NCI-H446 treated with DMSO at 0.1 percent for 48 hours (cell line): ENCODE measurements around the gene ZNF552.
"Not testable (repeated sequence)": the region's sequence is repeated elsewhere in the genome, so short reads cannot be mapped to it uniquely, and the experiment has no call there.

Experiments
- DNase-seq: peaks from one replicate; lab custom pipeline; 2025; lab: John Stamatoyannopoulos, UW

ZNF552 gene

DNA sequence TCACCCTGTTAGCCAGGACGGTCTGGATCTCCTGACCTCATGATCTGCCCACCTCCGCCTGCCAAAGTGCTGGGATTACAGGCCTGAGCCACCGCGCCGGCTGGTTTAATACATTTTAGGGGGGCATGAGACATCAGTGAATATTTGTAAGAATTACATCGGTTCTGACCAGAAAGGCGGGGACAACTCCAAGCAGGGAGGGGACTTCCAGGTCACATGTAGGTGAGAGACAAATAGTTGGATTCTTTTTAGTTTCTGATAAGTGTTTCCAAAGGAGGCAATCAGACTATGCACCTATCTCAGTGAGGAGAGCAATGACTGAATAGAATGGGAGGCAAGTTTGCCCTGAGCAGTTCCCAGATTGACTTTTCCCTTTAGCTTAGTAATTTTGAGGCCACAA is 3.7 kb upstream of the ZNF552 start:
- no peak for DNase-seq

DNA sequence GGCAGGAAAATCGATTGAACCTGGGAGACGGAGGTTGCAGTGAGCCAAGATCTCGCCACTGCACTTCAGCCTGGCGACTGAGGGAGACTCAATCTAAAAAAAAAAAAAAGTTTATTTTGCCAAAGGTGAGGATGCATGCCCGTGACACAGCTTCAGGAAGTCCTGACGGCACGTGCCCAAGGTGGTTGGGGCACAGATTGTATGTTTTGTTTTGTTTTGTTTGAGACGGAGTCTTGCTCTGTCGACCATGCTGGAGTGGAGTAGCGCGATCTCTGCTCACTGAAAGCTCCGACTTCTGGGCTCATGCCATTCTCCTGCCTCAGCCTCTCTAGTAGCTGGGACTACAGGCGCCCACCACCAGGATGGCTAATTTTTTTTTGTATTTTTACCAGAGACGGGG is 3.3 kb upstream of the ZNF552 start:
- no peak for DNase-seq

DNA sequence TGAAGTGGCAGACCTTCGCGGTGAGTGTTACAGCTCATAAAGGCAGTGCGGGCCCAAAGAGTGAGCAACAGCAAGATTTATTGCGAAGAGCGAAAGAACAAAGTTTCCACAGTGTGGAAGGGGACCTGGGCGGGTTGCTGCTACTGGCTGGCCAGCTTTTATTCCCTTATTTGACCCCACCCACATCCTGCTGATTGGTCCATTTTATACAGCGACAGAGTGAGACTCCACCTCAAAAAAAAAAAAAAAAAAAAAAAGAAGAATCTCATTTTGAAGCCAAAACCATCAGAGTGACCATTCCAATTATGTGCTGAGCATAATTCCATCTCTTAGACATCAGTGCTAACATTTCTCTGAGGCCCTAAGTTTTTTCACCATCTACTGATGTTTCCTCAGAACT is 1.9 kb upstream of the ZNF552 start:
- DNase-seq: no peak

DNA sequence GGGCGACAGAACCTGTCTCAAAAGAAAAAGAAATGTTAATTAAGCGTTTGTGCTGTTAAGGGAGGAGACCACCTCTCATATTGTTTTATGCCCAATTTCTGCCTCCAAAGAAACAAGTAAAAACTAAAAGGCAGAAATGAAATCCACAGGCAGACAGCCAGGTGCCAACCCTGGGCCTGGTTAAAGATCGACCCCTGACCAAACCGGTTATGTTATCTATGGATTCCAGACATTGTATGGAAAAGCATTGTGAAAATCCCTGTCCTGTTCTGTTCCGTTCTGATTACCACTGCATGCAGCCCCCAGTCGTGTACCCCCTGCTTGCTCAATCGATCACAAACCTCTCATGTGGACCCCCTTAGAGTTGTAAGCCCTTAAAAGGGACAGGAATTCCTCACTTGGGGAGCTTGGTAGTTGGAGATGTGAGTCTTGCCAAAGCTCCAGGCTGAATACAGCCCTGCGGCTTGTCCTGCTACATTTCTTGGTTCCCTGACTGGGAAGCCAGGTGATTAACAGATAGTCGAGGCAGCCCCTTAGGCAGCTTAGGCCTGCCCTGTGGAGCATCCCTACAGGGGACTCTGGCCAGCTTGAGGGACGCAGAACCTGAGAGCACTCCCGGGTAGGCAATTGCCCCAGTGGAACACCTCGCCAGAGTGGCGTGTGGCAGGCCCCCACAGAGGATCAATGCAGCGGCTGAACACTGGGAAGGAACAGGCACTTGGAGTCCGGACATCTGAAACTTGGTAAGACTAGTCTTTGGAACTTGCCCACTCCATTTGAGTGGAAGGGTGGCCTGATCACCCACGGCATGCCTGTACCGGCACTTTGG is 748 bp upstream of the ZNF552 start:
- no peak for DNase-seq

DNA sequence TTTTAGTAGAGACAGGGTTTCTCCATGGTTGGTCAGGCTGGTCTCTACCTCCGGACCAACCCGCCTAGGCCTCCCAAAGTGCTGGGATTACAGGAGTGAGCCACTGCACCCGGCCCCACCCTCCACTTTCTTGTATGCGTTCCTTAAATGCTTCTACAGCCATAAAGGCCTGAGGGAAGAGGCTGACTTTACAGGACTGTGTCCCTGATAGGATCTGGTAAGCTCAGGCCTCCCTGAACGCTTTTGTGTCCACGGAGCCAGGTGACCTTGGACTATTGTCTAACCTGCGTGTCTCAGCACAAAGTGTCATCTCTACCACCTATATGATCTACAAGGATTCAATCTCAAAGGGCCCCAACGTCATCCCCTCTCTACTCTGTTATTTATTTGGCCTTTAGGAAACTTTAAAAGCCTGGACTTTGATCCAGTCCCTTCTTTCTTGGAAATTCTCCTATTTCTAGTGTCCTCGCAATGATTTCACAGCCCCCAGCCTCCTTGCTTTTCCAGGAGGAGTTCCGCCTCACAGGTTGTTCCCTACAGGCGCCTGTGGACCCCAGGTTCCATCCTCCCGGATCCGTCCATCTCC is 701 bp downstream of the ZNF552 start:
- DNase-seq: no peak

DNA sequence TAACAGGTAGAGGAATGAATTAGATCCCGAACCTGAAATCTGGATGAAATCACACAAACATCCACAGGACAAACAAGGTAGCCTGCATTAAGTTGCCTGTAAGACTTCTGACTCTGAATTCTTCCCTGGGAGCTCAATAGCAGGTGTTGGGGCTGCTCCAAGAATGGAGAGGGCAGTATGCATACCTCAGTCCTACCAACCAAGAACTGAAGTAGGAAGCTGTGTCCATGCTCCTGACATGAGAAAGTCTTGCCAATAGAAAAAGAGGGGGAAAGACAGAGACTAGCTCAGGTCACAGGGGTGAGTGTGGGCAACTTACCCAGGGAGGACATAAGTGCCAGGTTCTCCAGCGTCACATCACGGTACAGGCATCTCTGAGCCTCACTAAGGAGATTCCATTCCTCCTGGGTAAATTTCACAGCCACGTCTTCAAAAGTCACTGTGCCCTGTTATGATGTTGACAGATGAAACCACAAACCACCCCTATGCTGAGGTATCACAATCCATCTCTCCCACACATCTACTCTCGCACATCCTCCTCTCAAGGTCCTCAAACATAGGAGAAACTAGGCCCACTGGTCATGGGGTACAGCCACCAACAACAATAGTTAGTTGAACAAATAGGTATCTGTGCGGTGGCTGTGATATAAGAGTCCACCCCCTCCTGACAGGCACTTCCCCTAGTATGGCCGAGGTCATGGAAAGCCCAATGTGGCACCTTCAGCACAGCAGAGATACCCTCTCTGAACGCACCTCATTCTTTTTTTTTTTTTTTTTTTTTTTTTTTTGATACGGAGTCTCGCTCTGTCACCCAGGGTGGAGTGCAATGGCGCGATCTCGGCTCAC is 1.5 kb downstream of the ZNF552 start:
- not testable (repeated sequence) for DNase-seq

DNA sequence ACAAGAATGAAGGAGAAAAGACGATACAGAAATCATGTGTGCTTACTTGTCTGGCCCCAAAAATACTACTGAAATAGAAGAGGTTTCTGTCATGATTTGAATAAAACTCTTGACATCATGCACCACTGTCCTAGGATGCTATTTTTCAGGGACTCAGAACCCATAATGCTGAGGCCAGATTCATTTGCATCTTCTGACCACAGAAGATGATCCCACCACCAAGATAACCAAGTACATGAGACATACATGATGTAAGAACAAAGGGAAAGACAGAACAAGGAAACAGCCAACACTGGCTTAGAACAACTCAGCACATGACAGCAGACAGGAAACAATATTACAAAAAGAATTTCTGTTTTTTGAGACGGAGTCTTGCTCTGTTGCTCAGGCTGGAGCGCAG is 2.5 kb downstream of the ZNF552 start:
- no peak for DNase-seq

DNA sequence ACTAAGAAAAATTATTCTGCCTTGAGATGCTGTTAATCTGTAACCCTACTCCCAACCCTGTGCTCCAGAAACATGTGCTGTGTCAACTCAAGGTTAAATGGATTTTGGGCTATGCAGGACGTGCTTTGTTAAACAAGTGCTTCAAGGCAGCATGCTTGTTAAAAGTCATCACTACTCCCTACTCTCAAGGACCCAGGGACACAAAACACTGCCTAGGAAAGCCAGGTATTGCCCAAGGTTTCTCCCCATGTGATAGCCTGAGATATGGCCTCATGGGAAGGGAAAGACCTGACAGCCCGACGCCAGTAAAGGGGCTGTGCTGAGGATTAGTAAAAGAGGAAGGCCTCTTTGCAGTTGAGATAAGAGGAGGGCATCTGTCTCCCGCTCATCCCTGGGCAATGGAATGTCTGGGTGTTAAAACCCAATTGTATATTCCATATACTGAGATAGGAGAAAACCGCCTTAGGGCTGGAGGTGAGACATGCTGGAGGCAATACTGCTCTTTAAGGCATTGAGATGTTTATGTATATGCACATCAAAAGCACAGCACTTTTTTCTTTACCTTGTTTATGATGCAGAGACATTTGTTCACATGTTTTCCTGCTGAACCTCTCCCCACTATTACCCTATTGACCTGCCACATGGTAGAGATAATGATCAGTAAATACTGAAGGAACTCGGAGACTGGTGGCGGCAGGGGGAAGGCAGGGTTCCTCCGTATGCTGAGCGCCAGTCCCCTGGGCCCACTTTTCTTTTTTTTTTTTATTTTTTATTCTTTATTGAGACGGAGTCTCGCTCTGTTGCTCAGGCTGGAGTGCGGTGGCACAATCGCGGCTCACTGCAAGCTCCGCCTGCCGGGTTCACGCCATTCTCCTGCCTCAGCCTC is 4.1 kb downstream of the ZNF552 start:
- not testable (repeated sequence) for DNase-seq

DNA sequence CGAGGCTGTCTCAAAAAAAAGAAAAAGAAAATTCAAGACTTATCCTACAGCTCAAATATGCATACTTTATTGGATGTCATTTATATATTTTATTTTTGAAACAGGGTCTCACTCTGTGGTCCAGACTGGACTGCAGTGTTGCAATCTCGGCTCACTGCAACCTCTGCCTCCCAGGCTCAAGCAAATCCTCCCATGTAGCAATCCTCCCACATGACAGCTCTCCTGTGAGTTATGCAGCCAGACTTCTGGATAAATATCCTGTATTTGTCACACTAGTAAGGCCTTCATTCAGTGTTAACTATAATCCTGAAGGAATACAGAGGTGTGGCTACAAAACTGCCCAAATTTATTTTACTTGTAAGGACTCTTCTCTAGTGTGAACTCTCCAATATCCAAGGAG is 7.2 kb downstream of the ZNF552 start:
- DNase-seq: no peak

DNA sequence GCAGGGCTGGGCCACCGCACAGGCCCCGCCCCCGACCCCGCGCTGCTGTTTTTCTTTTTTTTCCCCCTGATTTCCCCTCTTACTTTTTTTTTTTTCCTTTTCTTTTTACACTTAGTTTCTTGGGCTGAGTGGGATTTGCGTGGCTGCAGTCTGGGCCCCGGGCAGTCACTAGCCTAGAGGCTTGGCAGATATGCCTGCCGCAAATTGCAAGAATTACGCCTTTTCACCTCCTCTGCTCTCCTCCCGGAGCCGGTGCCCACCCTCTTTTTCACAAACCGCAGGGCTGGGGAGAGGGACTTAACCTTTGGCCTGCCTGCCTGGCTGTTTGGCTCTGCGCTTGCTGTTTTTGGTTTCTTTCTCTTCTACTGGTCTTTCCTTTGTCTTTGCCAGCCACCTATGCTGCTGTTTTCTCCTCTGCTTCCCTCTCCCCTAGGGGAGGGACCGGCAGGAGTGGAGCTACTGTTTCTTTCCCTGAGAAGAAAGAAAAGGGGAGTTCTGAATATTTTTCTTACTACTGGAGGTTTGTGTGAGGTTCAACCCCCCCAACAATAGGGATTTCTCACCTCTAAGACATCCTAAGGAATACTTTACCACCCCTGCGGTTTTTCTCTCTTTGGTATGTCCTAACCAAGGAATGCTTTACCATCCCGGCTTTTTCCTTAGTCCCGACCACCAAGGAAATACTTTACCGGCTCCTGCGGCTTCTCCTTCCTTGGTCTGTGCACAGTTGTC is 11.0 kb downstream of the ZNF552 start:
- no peak for DNase-seq

DNA sequence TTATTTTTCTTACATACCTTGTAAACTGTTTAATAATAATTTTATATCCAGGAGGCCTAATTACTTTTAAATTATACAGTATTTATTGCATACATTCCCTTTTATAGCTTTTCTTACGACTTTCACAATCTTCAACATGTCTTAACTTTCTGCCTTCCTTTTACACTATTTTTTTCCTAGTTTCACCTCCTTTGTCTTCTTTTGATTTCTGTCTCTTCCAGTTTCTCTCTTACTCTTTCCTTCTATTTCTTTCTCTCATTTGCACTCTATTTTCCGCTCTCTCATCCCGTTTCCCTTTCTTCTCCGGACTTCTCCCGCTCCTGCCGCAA is 11.5 kb downstream of the ZNF552 start:
- no peak for DNase-seq

DNA sequence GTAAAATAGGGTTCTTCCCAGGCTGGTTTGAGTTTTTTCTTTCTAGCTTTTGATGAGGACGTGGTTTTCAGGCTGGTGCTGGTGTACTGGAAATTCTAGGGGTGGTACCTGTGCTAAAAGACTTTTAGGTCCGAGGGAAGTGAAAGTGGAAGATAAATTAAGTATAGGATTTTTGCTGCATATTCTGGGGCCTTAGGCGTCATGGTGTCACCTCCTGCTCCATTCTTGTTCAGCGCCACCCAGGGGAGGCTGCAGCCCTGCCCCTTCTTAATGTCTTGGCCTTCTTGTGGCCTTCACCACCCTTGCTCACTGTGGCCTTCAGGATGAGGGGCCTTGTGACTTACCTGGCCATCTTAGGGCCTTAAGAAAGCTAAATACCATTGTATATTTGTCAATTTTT is 12.4 kb downstream of the ZNF552 start:
- no peak for DNase-seq

DNA sequence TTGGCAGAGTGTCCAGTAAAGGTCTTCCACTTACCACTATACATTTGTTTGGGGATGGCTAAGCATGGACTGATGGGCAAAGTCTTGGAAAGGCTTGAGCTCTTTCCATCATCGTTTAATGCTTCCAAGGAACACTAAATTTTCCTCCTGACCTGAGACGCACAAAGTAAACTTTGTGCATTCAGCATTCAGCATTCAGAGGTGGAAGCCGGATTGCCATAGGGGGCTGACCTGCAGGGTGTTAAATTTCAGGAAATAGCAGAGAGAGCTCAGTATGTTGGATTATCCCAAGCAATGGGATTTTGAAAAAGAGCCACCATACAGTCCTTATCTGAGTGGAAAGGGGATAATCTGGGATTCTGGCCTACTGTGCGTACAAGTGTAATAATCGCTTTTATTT is 14.0 kb downstream of the ZNF552 start:
- DNase-seq: no peak

DNA sequence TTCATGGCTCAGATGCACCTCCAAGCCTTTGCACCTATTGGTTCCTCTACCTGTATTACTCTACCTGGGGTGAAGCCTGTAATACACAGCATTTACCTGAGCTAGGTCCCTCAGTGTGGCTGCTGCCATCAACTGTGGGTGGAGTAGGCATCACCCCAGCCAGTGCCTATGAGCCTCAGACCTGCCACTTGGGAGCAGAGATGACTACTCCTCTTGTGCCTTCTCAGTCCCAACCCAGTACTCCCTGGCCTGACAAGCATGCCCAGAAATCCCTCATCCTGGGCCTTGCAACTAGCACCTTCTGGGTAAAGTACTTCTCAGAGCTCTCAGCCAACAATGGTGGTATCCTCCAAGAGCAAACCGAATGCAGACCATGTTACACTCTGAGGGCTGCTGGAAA is 18.1 kb downstream of the ZNF552 start:
- DNase-seq: not testable (repeated sequence)

DNA sequence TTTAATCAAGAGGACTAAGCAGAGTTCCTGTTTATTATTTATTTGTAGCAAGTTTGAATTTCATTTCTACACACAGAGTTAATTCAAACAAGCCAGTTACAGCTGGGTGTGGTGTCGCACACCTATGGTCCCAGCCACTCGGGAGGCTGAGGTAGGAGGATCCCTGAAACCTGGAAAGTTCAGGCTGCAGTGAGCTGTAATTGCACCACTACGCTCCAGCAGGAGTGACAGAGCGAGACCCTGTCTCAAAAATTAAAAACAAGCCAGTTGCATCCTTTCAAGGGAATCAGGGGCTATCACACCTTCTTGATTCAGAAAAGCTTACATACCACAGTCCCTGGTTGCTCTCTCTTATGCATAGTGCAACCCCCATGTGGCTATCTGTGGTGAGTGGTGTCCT is 25.4 kb downstream of the ZNF552 start:
- no peak for DNase-seq

DNA sequence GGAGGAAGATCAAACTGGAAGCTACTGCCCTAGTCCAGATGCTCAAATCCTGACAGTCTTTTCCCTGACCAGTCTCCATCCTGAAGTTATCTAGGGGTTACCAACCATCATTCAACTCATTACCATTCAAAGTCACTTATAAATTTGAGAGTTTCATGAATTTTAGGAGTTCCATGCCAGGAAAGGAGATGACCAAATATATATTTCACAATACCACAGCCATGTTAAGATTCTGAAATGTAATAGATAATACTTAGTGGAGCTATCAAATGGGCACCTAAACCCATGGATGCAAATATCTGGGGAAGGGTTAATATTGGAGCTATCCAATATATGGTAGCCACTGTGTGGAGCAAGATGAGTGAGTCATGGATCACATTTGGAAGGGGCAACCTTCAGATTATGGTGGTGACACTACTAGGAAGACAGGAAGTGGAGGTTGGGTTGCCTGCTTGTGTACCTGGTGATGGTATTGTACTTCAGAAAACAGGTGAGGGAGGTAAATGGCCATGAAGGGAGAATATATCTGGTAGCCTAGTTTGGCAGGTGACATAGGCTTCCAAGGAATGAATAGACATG is 26.5 kb downstream of the ZNF552 start:
- DNase-seq: no peak

DNA sequence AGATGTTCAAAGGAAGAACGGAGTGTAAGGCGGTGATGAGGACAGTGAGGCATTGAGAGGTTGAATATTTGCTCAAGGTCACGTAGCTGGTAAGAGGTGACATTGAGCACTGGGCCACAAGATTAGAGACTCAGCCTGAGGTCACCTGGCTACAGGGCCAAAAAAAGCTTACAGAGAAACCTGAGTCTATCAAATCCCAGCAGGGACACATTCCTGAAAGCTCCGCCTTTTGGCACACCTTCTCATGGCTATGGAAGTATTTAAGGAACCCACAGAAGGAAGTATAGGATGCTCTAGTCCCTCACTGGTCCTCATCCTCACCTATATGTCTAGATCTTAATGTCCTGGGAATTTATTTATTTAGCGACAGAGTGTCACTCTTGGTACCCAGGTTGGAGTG is 27.8 kb downstream of the ZNF552 start:
- DNase-seq: no peak

DNA sequence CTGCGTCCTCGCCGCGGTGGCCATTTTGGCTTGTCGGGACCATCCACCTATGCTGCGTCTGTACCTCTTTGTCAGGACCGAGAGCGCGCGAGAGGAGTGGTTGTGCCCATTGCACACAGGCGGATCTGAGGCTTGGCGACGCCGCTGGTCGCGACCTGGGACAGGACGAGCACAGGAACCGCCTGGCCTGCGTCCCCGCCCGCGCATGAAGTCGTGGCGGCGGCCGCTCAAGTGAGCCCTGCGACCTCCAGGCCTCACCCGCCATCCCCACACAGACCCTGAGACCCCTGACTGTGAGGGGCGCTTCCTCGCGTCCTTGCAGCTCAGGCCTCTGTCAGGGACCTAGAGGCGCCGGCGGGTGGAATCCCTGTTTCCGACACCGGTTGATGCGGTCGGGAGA is 28.4 kb downstream of the ZNF552 start:
- no peak for DNase-seq

DNA sequence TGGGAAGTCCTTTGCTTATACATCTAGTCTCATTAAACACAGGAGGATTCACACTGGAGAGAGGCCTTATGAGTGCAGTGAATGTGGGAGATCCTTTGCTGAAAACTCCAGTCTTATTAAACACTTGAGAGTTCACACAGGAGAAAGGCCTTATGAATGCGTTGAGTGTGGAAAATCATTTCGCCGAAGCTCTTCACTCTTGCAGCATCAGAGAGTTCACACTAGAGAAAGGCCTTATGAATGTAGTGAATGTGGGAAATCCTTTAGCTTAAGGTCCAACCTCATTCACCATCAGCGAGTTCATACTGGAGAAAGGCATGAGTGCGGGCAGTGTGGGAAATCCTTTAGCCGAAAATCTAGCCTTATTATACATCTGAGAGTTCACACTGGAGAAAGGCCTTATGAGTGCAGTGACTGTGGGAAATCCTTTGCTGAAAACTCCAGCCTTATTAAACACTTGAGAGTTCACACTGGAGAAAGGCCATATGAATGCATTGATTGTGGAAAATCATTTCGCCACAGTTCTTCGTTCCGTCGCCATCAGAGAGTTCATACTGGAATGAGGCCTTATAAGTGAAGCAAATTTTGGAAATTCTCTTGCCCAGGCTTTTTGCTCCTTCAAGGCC is 35.4 kb downstream of the ZNF552 start:
- no peak for DNase-seq

DNA sequence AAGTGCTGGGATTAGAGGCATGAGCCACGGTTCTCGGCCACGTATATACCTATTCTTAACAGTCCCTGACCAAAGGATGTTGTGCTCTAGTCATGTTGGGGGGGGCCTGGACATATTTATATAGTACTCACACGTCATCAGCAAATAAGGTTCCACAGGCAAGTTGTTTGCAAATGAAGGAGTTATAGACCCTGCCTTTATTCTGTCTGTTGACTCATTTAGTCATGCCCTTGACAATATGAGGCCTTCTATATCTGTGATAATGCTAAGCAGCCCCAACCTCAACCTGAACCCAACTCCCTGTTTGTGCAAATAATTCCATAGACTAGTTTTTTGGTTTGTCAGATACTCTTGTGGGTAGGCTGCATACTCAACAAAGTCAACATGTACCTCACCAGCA is 36.4 kb downstream of the ZNF552 start:
- DNase-seq: no peak
